ENCODE results near the gene HSPA12B.

Gene HSPA12B

GRCh38 chr20:3766422-3767109 is 34.1 kb downstream of the HSPA12B start:
- Histone ChIP-seq H3K27me3 (ENCODE audit: control insufficient read depth, low read length) (no peaks in the 10 kb centered on the region), H4K20me1 (ENCODE audit: control insufficient read depth, insufficient read depth, low read depth, low read length) (peaks cover 8% of the 10 kb centered on the region; the same call in 1 of the 2 replicates), H3K36me3 (ENCODE audit: control insufficient read depth, low read length) (peaks cover 6% of the 10 kb centered on the region), H3K9me2 (replicated peaks; ENCODE audit: control insufficient read depth, low read length) (no peaks in the 10 kb centered on the region), H3K4me3 (ENCODE audit: low read length) (peak overlapping the region; percentile 99), H3K79me2 (ENCODE audit: control insufficient read depth, low read length) (peaks cover 43% of the 10 kb centered on the region), H3K4me2 (ENCODE audit: low read length) (peak overlapping the region; percentile 100), H3F3A (ENCODE audit: control insufficient read depth, insufficient read depth) (peaks cover 5% of the 10 kb centered on the region), H3K4me1 (ENCODE audit: control insufficient read depth, low read length) (peaks cover 29% of the 10 kb centered on the region), H3K9me3 (ENCODE audit: control insufficient read depth, insufficient read depth, low read length) (no peaks in the 10 kb centered on the region), H3K27ac (ENCODE audit: low read depth, low read length) (no peak overlapping the region)
- TF ChIP-seq EZH2phosphoT487 (IDR thresholded peaks at IDR 0.05; ENCODE audit: borderline replicate concordance, low read length) = no peak
- no peak for TF ChIP-seq CTCF (IDR thresholded peaks at IDR 0.05; ENCODE audit: low read depth, low read length, poor library complexity, severe bottlenecking)

- H3K79me2 ChIP-seq (ENCODE audit: control insufficient read depth, low read length) = peaks cover 42% of the 10 kb centered on the region
- H3F3A ChIP-seq (ENCODE audit: control insufficient read depth, insufficient read depth) = peaks cover 5% of the 10 kb centered on the region
- H4K20me1 ChIP-seq (ENCODE audit: control insufficient read depth, insufficient read depth, low read depth, low read length) = peaks cover 8% of the 10 kb centered on the region; the same call in 1 of the 2 replicates
- peak overlapping the region; percentile 99 for H3K4me3 ChIP-seq (ENCODE audit: low read length)
- peak overlapping the region; percentile 100 for H3K4me2 ChIP-seq (ENCODE audit: low read length)
- H3K36me3 ChIP-seq (ENCODE audit: control insufficient read depth, low read length) = peaks cover 6% of the 10 kb centered on the region
- no peaks in the 10 kb centered on the region for H3K9me2 ChIP-seq (replicated peaks; ENCODE audit: control insufficient read depth, low read length)
- H3K9me3 ChIP-seq (ENCODE audit: control insufficient read depth, insufficient read depth, low read length) = no peaks in the 10 kb centered on the region
- no peak overlapping the region for H3K27ac ChIP-seq (ENCODE audit: low read depth, low read length)
- TF ChIP-seq EZH2phosphoT487 (IDR thresholded peaks at IDR 0.05; ENCODE audit: borderline replicate concordance, low read length) (no peak), CTCF (IDR thresholded peaks at IDR 0.05; ENCODE audit: low read depth, low read length, poor library complexity, severe bottlenecking) (no peak)
- H3K4me1 ChIP-seq (ENCODE audit: control insufficient read depth, low read length) = peaks cover 29% of the 10 kb centered on the region
- H3K27me3 ChIP-seq (ENCODE audit: control insufficient read depth, low read length) = no peaks in the 10 kb centered on the region
Observed at GRCh38 chr20:3767110-3767426, 34.6 kb downstream of the HSPA12B start.

GRCh38 chr20:3767427-3768341 is 35.2 kb downstream of the HSPA12B start, which contains the start of gene ADISSP:
ADISSP (minus strand) TSS chr20:3767753; CDS start chr20:3760100, 7,653 bp downstream.
- H3K27ac ChIP-seq (ENCODE audit: low read depth, low read length) = peak within 1 kb of the TSS; percentile 47
- H3K4me1 ChIP-seq (ENCODE audit: control insufficient read depth, low read length) = peaks cover 29% of the 10 kb centered on the region
- no peaks in the 10 kb centered on the region for H3K9me3 ChIP-seq (ENCODE audit: control insufficient read depth, insufficient read depth, low read length)
- no peak for TF ChIP-seq EZH2phosphoT487 (IDR thresholded peaks at IDR 0.05; ENCODE audit: borderline replicate concordance, low read length)
- TF ChIP-seq CTCF (IDR thresholded peaks at IDR 0.05; ENCODE audit: low read depth, low read length, poor library complexity, severe bottlenecking) = peak; percentile 48
- H3K79me2 ChIP-seq (ENCODE audit: control insufficient read depth, low read length) = peaks cover 42% of the 10 kb centered on the region
- H3K4me3 ChIP-seq (ENCODE audit: low read length) = peak within 1 kb of the TSS; percentile 99
- peaks cover 6% of the 10 kb centered on the region for H3K36me3 ChIP-seq (ENCODE audit: control insufficient read depth, low read length)
- H3F3A ChIP-seq (ENCODE audit: control insufficient read depth, insufficient read depth) = peaks cover 5% of the 10 kb centered on the region
- peak within 1 kb of the TSS; percentile 100 for H3K4me2 ChIP-seq (ENCODE audit: low read length)
- H3K27me3 ChIP-seq (ENCODE audit: control insufficient read depth, low read length) = no peaks in the 10 kb centered on the region
- H3K9me2 ChIP-seq (replicated peaks; ENCODE audit: control insufficient read depth, low read length) = no peaks in the 10 kb centered on the region
- peaks cover 8% of the 10 kb centered on the region; the same call in 1 of the 2 replicates for H4K20me1 ChIP-seq (ENCODE audit: control insufficient read depth, insufficient read depth, low read depth, low read length)
